ENCODE results near the gene SMG7. TPM values are rescaled to one million over a fixed set of nuclear protein-coding genes. Genes with fewer than 3 reads are reported as not detected.

The SMG7 gene
- total and polyA plus RNA-seq, 2 donors (not counting 3 experiments of a cell fraction or from before 2014, with no cell fraction given) = 25.4 to 47.1 TPM

GRCh38 chr1:183463566-183463965, 8.7 kb upstream of the SMG7 start:
- no peaks in the 10 kb centered on the region for H3K4me1 ChIP-seq (ENCODE audit: control insufficient read depth, extremely low read depth, insufficient read depth, low read length)
- TF ChIP-seq CTCF (IDR thresholded peaks at IDR 0.05; ENCODE audit: extremely low read depth in 1 of 2, insufficient read depth in 1 of 2, low read depth in 1 of 2, low read length in 2 of 2) (no peak), POLR2A (IDR thresholded peaks at IDR 0.05; ENCODE audit: low read depth, low read length) (no peak), MAX (IDR thresholded peaks at IDR 0.05; ENCODE audit: insufficient read depth, insufficient read length) (no peak), MYC (IDR thresholded peaks at IDR 0.05; ENCODE audit: low read depth, low read length) (no peak), GATA2 (IDR thresholded peaks at IDR 0.05; ENCODE audit: insufficient read depth, insufficient read length, low read depth, low read length) (no peak), JUN (IDR thresholded peaks at IDR 0.05; ENCODE audit: borderline replicate concordance, insufficient read depth, insufficient read length, low read depth) (no peak), FOS (IDR thresholded peaks at IDR 0.05; ENCODE audit: borderline replicate concordance, insufficient read depth, low read length) (no peak), EZH2 (IDR thresholded peaks at IDR 0.05; ENCODE audit: borderline replicate concordance, low read depth, low read length, severe bottlenecking) (no peak), POLR2AphosphoS5 (IDR thresholded peaks at IDR 0.05; ENCODE audit: insufficient read depth, low read depth, low read length) (no peak)
- dilution Hi-C loops (cut with MboI; ENCODE audit: extremely low pct_ligation_motif_present, low sequenced_read_pairs) (no loop called here), intact Hi-C loops (cut with micrococcal nuclease) (no loop called here)
- no peaks in the 10 kb centered on the region for H3K9me1 ChIP-seq (replicated peaks; ENCODE audit: control insufficient read depth, extremely low read depth, insufficient read depth, low read length)
- H3K27me3 ChIP-seq (ENCODE audit: control insufficient read depth in 2 of 2, insufficient read depth in 2 of 2, low read length in 2 of 2) = no peaks in the 10 kb centered on the region
- no peaks in the 10 kb centered on the region for H3K9me3 ChIP-seq (replicated peaks; ENCODE audit: control insufficient read depth, insufficient read depth, low read length)
- H3K4me2 ChIP-seq (ENCODE audit: insufficient read depth, low read length) = no peak overlapping the region
- no peak overlapping the region for H3K4me3 ChIP-seq (replicated peaks in 1 of 3; ENCODE audit: insufficient read depth in 1 of 3, low read depth in 1 of 3, low read length in 3 of 3)
- no peaks in the 10 kb centered on the region for H4K20me1 ChIP-seq (replicated peaks; ENCODE audit: control insufficient read depth, extremely low read depth, insufficient read depth, low read length)
- H2AFZ ChIP-seq (ENCODE audit: low read depth, low read length) = no peak overlapping the region
- no peak overlapping the region for H3K27ac ChIP-seq (ENCODE audit: insufficient read depth, low read depth, low read length)
- DNase-seq (ENCODE audit: low read depth, low spot score) = no peak
- no peaks in the 10 kb centered on the region for H3K79me2 ChIP-seq (ENCODE audit: control insufficient read depth, insufficient read depth, low read length)
- no peak overlapping the region for H3K9ac ChIP-seq (replicated peaks; ENCODE audit: extremely low read depth, insufficient read depth, low read length)
- H3K36me3 ChIP-seq (ENCODE audit: control insufficient read depth in 2 of 2, extremely low read depth in 1 of 2, insufficient read depth in 2 of 2, low read length in 2 of 2) = no peaks in the 10 kb centered on the region
- CTCF ChIA-PET = no interaction called here
- POLR2A ChIA-PET = no interaction called here
- BruUV-seq (replicated peaks) = no TSS peak
- no peak for FAIRE-seq
